ENCODE results near the gene FGF22.

DNA sequence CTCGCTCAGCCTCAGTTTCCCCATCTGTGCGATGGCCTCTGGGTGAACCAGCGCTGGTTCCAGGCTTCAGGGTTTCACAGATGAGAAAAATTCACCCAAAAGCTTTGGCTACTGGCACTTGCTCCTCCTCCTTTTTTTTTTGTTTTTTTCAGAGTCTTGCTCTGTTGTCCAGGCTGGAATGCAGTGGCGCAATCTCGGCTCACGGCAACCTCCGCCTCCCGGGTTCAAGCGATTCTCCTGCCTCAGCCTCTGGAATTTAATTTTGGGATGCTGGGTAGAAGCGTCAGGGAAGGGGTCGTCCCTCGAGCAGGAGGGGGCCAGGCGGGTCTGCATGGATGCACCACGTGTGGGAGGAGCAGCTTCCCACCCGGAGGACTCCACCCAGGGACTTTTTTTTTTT, 48.5 kb downstream of the FGF22 start:
- TF ChIP-seq, protein P1, sequence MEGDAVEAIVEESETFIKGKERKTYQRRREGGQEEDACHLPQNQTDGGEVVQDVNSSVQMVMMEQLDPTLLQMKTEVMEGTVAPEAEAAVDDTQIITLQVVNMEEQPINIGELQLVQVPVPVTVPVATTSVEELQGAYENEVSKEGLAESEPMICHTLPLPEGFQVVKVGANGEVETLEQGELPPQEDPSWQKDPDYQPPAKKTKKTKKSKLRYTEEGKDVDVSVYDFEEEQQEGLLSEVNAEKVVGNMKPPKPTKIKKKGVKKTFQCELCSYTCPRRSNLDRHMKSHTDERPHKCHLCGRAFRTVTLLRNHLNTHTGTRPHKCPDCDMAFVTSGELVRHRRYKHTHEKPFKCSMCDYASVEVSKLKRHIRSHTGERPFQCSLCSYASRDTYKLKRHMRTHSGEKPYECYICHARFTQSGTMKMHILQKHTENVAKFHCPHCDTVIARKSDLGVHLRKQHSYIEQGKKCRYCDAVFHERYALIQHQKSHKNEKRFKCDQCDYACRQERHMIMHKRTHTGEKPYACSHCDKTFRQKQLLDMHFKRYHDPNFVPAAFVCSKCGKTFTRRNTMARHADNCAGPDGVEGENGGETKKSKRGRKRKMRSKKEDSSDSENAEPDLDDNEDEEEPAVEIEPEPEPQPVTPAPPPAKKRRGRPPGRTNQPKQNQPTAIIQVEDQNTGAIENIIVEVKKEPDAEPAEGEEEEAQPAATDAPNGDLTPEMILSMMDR (IDR thresholded peaks at IDR 0.05; ENCODE audit: low read depth, low read length, missing input control), result no peak
- no peak for TF ChIP-seq TAF1 (conservative IDR thresholded peaks at IDR 0.05)
- no peak for TF ChIP-seq RXRA (IDR thresholded peaks at IDR 0.05)
- TF ChIP-seq, protein P2, sequence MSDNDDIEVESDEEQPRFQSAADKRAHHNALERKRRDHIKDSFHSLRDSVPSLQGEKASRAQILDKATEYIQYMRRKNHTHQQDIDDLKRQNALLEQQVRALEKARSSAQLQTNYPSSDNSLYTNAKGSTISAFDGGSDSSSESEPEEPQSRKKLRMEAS (IDR thresholded peaks at IDR 0.05), result no peak
- no peak for TF ChIP-seq GABPA (IDR thresholded peaks at IDR 0.05 in 1 of 2, conservative IDR thresholded peaks at IDR 0.05 in 1 of 2)

Data from liver (tissue), 3 donors.